ENCODE data around the gene POLA2. TPM values are rescaled to one million over a fixed set of nuclear protein-coding genes. Genes with fewer than 3 reads are reported as not detected.

Gene POLA2
- total and polyA plus RNA-seq, 9 of the 15 experiments (the other 6 are each of a cell fraction or from before 2014, with no cell fraction given), result 2.7 to 134 (median 44.4) TPM

- TF ChIP-seq, protein P1, sequence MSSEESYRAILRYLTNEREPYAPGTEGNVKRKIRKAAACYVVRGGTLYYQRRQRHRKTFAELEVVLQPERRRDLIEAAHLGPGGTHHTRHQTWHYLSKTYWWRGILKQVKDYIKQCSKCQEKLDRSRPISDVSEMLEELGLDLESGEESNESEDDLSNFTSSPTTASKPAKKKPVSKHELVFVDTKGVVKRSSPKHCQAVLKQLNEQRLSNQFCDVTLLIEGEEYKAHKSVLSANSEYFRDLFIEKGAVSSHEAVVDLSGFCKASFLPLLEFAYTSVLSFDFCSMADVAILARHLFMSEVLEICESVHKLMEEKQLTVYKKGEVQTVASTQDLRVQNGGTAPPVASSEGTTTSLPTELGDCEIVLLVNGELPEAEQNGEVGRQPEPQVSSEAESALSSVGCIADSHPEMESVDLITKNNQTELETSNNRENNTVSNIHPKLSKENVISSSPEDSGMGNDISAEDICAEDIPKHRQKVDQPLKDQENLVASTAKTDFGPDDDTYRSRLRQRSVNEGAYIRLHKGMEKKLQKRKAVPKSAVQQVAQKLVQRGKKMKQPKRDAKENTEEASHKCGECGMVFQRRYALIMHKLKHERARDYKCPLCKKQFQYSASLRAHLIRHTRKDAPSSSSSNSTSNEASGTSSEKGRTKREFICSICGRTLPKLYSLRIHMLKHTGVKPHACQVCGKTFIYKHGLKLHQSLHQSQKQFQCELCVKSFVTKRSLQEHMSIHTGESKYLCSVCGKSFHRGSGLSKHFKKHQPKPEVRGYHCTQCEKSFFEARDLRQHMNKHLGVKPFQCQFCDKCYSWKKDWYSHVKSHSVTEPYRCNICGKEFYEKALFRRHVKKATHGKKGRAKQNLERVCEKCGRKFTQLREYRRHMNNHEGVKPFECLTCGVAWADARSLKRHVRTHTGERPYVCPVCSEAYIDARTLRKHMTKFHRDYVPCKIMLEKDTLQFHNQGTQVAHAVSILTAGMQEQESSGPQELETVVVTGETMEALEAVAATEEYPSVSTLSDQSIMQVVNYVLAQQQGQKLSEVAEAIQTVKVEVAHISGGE (CRISPR knock-in tag; IDR thresholded peaks at IDR 0.05), result peak in 2 of 3 experiments; percentile 56 to 83; a peak in 3 of 6 replicates
- peak; percentile 20; the same call in 1 of the 2 replicates for TF ChIP-seq RB1 (IDR thresholded peaks at IDR 0.05; ENCODE audit: low read depth)
- peak; percentile 10 for TF ChIP-seq RBBP5 (IDR thresholded peaks at IDR 0.05; ENCODE audit: borderline replicate concordance, insufficient read depth, low read length, poor library complexity, severe bottlenecking)
- 0 out of 4 replicates have a peak, but pooled peaks of 1 of the 2 experiments have one; percentile 12 for TF ChIP-seq TEAD1 (CRISPR knock-in tag; IDR thresholded peaks at IDR 0.05)
Measured at GRCh38 chr11:65314501-65315203, 52.9 kb downstream of the POLA2 start, which contains the start of gene CDC42EP2 (continued).
